Colon (tissue), 2 donors: ENCODE measurements around the gene TEKT3.

Experiments used
- FAIRE-seq: peaks from 2 replicates; lab custom pipeline; 2012; peaks lifted over from hg19 to GRCh38; lab: Jason Lieb, UNC
- donor health status: control.
- donor health status: control.

TEKT3 gene

DNA sequence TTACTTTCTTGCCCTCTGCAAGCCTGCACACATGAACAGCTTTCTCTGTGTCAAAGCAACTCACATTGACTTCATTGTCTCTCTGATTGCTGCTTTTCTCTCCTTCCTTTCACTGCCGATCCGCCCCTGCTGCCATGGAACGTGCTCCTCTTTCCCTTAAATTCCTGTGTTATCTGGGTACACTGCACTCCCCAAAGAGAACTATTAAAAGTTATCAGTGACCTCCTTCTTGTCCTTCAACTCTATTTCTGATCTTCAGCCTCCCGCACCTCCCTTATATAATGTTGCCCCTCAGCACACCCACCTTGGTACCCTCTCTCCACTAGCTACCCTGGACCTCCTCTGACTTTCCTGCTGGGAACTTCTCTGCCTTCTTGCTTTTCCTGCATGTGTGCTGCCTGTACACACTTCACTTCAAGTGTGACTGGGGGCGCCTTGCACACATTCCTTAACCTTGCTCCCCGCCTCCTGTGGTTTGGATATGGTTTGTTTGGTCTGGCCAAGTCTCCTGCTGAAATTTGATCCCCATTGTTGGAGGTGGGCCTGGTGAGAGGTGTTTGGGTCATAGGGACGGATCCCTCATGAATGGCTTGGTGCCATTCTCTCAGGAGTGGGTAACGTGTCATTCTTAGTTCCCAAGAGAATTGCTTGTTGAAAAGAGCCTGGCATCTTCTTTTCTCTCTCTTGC lies 49.6 kb downstream of the TEKT3 start:
- no peak for FAIRE-seq

GRCh38 chr17:15290605-15291004 lies 50.8 kb downstream of the TEKT3 start:
- no peak for FAIRE-seq

DNA sequence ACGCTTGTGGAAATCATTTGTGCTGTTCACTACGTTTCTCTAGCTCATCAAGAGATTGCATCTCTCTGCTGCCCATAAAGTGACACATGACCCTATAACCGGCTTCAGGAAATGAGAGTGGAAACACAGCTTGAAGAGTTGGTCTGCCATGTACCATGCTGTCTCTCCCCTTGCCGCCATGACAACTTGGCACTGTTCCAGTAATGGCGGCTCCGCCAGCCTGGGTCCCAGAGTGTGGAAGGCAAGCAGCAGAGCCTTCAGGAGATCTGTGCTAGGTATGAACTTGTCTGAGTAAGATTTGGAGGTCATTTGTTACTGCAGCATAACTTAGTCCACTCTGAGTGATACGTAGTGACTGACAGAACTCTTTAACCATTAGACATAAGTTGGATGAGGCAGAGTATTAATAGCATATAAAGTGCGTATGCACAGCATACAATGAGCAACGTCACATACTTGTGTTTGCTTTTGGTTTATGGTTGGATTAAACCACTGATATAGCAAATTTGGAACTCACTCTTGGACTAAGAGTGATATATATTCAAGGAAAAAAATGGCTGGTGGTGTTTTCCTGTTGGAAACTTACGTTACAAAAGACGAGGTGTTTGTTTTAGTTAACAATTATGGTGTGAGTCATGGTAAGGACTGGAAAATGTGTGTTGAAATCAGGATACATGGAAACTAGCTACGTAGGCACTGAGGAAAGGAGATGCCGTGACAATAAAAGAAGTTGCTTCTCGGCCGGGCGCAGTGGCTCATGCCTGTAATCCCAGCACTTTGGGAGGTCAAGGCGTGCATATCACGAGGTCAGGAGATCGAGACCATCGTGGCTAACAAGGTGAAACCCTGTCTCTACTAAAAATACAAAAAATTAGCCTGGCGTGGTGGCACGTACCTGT lies 51.9 kb downstream of the TEKT3 start:
- no peak for FAIRE-seq

GRCh38 chr17:15288859-15289258 lies 52.5 kb downstream of the TEKT3 start:
- no peak for FAIRE-seq

- no peak for FAIRE-seq
Observed at GRCh38 chr17:15287538-15288267, 53.7 kb downstream of the TEKT3 start.

DNA sequence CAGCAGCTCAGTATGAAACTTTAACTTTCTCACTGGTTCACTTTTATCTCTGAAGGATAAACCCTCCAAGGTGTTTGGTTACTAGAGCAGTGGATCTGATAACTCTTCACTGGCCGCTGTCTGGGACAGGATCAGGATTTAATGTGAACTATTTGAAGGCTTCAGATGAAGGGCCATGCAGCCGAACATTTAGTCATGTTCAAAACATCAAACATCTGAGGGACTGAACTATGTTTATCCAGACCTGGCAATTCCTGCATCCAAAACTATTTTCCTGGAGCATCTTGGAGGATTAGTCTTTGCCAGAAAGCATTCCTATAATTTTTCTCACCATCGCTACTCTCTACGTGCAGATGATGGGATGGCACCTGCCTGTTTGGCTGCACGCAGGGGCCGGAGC lies 55.9 kb downstream of the TEKT3 start:
- FAIRE-seq = no peak

DNA sequence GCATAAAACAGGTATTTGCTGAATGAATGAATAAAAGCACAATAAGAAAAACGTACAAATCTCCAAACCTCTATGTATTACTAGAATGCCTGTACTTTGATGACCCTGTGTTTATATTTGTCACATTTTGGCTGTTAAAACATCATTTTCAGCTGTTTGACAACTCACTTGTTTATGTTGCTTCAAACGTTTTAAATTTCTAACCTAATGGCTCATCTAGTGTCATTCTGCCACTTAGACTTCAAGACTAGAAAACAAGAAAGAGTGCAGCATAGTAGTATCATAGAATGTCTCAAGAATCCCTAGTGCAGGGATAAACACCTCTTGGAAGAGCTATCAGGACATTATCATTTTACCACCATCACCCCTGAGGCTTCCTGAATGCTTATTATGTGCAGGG lies 56.9 kb downstream of the TEKT3 start:
- FAIRE-seq = no peak

- no peak for FAIRE-seq
Observed at GRCh38 chr17:15284107-15284506, 57.3 kb downstream of the TEKT3 start.

DNA sequence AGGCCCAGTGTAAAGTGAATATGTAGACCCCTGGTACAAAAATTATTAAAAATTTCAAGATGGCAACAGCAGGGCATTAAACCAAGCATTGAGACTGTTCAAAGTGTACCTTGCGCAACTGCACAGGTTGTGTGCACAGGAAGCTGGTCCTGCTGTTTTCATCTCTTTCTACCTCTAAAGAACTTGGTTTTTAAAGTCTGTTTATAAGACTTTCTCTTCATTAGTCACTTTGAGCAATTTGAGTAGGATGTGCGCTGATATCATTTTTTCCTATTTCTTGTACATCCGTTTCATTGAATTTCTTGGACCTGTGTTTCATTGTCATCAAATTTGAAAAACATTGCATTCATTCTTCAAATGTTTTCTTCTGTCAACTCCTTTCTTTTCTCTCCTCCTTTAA lies 59.5 kb downstream of the TEKT3 start:
- no peak for FAIRE-seq

DNA sequence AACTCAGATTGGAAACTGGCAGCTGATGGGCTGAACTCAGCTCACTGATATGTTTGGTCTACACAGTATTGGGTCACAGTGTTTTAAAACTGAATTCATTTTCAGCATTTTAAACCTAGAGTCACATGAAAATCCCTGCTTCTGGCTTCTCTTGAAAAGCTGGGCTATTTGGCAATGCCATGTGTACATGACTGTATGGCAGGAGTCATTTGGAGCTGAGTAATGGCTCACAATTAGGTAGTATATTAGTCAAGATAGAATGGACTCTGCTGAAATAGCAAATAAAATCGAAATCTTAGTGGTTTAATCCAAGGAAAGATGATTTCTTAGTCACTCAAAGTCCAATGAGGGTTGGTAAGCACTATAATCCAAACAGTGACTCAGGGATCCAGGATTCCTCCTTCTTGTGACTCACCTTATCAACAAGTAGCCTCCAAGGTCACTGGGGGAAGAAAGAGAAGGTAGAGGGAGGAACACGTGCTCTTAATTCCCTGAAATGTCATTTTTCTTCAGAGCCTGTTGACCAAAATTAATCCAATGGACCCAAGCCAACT lies 62.4 kb downstream of the TEKT3 start:
- FAIRE-seq = no peak

DNA sequence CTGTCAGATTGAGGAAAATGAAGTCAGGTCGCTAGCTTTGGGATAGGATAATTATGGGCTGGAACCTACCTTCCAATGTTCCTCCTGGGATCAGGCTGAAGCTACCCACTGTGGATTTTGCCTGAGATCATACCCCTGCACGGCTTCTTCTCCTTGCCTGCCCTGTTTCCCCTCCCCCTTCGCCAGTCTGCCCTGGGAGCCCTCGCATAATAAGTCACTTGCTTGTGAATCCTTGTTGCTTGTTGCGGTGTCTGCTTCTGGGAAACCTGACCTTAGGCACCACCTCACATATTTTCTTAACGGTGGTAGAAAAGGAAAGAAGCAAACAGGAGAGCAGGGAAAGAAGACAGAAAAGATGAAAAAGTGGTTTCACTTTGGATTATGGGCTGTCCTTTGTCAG lies 63.0 kb downstream of the TEKT3 start:
- FAIRE-seq = no peak

- FAIRE-seq = no peak
Observed at GRCh38 chr17:15274017-15274416, 67.4 kb downstream of the TEKT3 start.

- no peak for FAIRE-seq
Observed at GRCh38 chr17:15273141-15273793, 68.1 kb downstream of the TEKT3 start.

- no peak for FAIRE-seq
Observed at GRCh38 chr17:15271741-15272140, 69.7 kb downstream of the TEKT3 start.

GRCh38 chr17:15270628-15271381 lies 70.6 kb downstream of the TEKT3 start:
- FAIRE-seq = no peak

GRCh38 chr17:15269780-15270089 lies 71.7 kb downstream of the TEKT3 start:
- no peak for FAIRE-seq

DNA sequence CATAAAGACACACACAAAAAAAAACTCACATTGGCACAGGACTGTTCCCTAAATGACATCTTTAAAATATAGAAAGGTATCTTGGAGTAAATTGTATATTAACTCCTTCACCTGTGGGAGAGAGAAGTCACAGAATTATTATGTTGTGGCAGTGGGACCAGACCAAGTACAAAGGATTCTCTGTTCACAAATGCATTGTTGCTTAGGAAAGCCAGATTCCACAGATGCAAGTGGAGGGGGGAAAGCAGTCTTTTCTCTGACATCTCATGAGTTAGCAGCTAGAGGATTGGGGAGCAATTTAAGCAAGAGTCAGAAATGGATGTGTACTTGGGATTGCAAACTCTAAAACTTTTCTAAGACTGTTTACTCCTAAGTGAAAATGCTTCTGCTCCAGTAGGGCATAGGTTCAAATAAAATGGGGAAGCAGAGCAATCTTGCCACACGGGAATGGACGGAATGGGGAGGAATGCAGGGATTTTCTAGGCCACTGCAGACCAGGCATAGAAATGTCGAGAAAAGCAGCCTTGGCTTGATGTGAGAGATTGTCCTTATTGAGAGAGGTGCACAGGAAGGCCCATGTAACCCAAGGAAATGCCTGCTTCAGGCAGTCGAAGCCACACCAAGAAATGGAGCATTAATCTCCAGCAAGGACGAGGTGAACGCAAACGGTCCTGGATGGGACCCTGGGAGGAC lies 72.2 kb downstream of the TEKT3 start:
- no peak for FAIRE-seq

- FAIRE-seq = no peak
Observed at GRCh38 chr17:15268461-15268860, 72.9 kb downstream of the TEKT3 start.

GRCh38 chr17:15267996-15268395 lies 73.4 kb downstream of the TEKT3 start:
- FAIRE-seq = no peak

DNA sequence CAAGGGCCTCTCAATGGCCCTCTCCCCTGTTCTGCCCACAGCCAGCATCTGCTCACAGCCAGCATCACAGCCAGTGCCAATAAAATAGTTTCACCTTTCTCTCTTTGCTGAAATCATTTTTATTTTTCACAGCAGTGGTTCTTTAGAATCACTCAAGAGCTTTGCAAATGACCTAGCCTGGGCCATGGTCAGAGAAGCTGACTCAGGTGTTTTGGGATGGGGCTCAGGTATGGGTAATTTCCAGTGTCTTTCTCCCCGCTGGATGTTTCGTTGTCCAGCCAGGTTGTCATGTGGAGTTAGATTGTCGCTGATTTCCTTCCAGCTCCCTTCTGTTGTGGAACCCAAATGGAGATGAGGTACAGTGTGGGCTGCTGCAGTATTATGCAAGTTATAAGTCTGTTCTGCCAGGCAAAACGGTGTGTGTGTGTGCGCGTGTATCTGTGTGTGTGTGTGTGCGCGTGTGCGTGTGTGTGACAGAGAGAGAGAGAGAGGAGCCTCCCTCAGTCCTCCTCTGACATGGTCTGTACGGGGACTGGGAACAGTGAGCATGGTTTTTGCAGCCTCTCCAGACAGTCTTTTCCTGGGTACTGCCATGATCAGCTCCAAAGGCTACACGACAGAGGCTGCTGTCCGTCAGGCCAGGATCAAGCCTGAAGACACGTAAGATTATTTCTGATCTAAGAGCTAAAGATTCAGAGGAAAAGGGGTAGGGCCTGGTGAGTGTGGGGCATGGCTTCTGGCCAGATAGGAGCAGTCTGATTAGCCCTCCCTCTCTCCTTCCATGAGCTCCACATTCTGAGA lies 74.9 kb downstream of the TEKT3 start:
- FAIRE-seq = no peak
